IMR-90 (cell line): ENCODE data around the gene SOD2. TPM values are rescaled to one million over a fixed set of nuclear protein-coding genes. Genes with fewer than 3 reads are reported as not detected.
"Not testable (repeated sequence)": the region's sequence is repeated elsewhere in the genome, so short reads cannot be mapped to it uniquely, and the experiment has no call there.

Experiments used
- ATAC-seq: fragments of 200-7000 bp; cut with Tn5 transposase; 2 replicates; pipeline ENCODE4 v1.9.1; 2020; ENCODE audit warnings: low read depth, mild to moderate bottlenecking, moderate library complexity
- BruUV-seq: library from RNA; stranded (reverse); fragments of 400-500 nt; replicated peaks from 2 replicates; lab custom pipeline; 2021; lab: Mats Ljungman, UMichigan
- CTCF ChIA-PET: fragments of 300-600 bp; formaldehyde crosslinking; extraction: SDS; loops from one replicate; lab custom pipeline; 2021; ENCODE audit warnings: antibody characterized with exemption; lab: Yijun Ruan, JAX
- POLR2A ChIA-PET: fragments of 300-600 bp; sonication (Branson Sonifier 250); formaldehyde crosslinking; loops from one replicate; lab custom pipeline; 2022; ENCODE audit warnings: antibody characterized with exemption; ENCODE audit not compliant: unreplicated experiment; lab: Charles Lee
- DNase-seq: peaks from one replicate; pipeline ENCODE4 v3.0.0; 2013
- H2AFZ ChIP-seq: replicated peaks from 2 replicates; pipeline ENCODE3; 2013; ENCODE audit warnings: low read length, mild to moderate bottlenecking; ENCODE audit not compliant: poor library complexity
- H2AK5ac ChIP-seq: 2 replicates; pipeline ENCODE4 v1.6.1; 2013; ENCODE audit warnings: low read depth, low read length, inconsistent platforms
- H2AK9ac ChIP-seq: replicated peaks from 2 replicates; pipeline ENCODE3; 2013; ENCODE audit warnings: mild to moderate bottlenecking, low read depth, low read length, moderate library complexity; ENCODE audit not compliant: poor library complexity
- H2BK120ac ChIP-seq: 2 replicates; pipeline ENCODE4 v1.6.1; 2013; ENCODE audit warnings: low read depth, low read length, inconsistent platforms
- H2BK15ac ChIP-seq: 3 replicates; pipeline ENCODE4 v1.6.1; 2013; ENCODE audit warnings: low read depth, low read length, inconsistent platforms
- H2BK20ac ChIP-seq: 2 replicates; pipeline ENCODE4 v1.6.1; 2013; ENCODE audit warnings: low read depth, mild to moderate bottlenecking, inconsistent platforms, low read length, moderate library complexity
- H2BK5ac ChIP-seq: 2 replicates; pipeline ENCODE4 v1.6.1; 2013; ENCODE audit warnings: mild to moderate bottlenecking, low read depth, low read length, inconsistent platforms; ENCODE audit not compliant: poor library complexity, severe bottlenecking
- H3K14ac ChIP-seq: replicated peaks from 2 replicates; pipeline ENCODE4 v1.6.1; 2013; ENCODE audit warnings: low read depth, low read length, inconsistent platforms
- H3K18ac ChIP-seq: 2 replicates; pipeline ENCODE4 v1.6.1; 2013; ENCODE audit warnings: low read depth, low read length, control low read depth
- H3K23ac ChIP-seq: 2 replicates; pipeline ENCODE4 v1.6.1; 2013; ENCODE audit warnings: low read depth, low read length, inconsistent platforms
- H3K27ac ChIP-seq: 2 replicates; pipeline ENCODE4 v1.5.1; 2013; ENCODE audit warnings: mild to moderate bottlenecking, control low read depth, low read length; ENCODE audit not compliant: insufficient read depth
- H3K27me3 ChIP-seq: 2 replicates; pipeline ENCODE4 v1.6.1; 2013; ENCODE audit warnings: low read length; ENCODE audit not compliant: control insufficient read depth, insufficient read depth
- H3K36me3 ChIP-seq: 2 replicates; pipeline ENCODE4 v1.6.1; 2013; ENCODE audit warnings: low read length, mixed read lengths; ENCODE audit not compliant: control insufficient read depth, insufficient read depth
- H3K4ac ChIP-seq: 2 replicates; pipeline ENCODE4 v1.6.1; 2013; ENCODE audit warnings: low read depth, low read length, inconsistent platforms
- H3K4me1 ChIP-seq: 2 replicates; pipeline ENCODE4 v1.6.1; 2013; ENCODE audit warnings: low read length, mixed read lengths; ENCODE audit not compliant: control insufficient read depth, insufficient read depth
- H3K4me2 ChIP-seq: 2 replicates; pipeline ENCODE4 v1.6.1; 2013; ENCODE audit warnings: low read depth, mild to moderate bottlenecking, control low read depth, low read length, moderate library complexity
- H3K4me3 ChIP-seq: 2 replicates; pipeline ENCODE4 v1.5.1; 2013; ENCODE audit warnings: low read depth, mild to moderate bottlenecking, control low read depth, low read length, moderate library complexity; ENCODE audit not compliant: insufficient read depth
- H3K56ac ChIP-seq: 2 replicates; pipeline ENCODE4 v1.6.1; 2013; ENCODE audit warnings: low read length, inconsistent platforms; ENCODE audit not compliant: insufficient read depth; ENCODE audit errors: extremely low read depth
- H3K79me1 ChIP-seq, 2 experiments: 2 replicates each; pipeline ENCODE4 v1.6.1; 2013; ENCODE audit warnings: low read length in 2 of 2, inconsistent platforms in 1 of 2, low read depth in 1 of 2
- H3K9ac ChIP-seq: 2 replicates; pipeline ENCODE4 v1.6.1; 2013; ENCODE audit warnings: low read depth, low read length, control low read depth
- H3K9me1 ChIP-seq: 2 replicates; pipeline ENCODE4 v1.6.1; 2013; ENCODE audit warnings: low read length, inconsistent platforms; ENCODE audit not compliant: insufficient read depth
- H3K9me3 ChIP-seq: 2 replicates; pipeline ENCODE4 v1.6.1; 2013; ENCODE audit warnings: low read length; ENCODE audit not compliant: control insufficient read depth, insufficient read depth
- H4K20me1 ChIP-seq: 2 replicates; pipeline ENCODE4 v1.6.1; 2013; ENCODE audit warnings: low read length, inconsistent platforms; ENCODE audit not compliant: insufficient read depth
- H4K5ac ChIP-seq: 2 replicates; pipeline ENCODE4 v1.6.1; 2013; ENCODE audit warnings: mild to moderate bottlenecking, low read depth, low read length, control low read depth
- H4K8ac ChIP-seq, 2 experiments: 2 replicates each; pipeline ENCODE4 v1.6.1; 2013; ENCODE audit warnings: low read depth in 2 of 2, low read length in 2 of 2, control low read depth in 1 of 2, inconsistent platforms in 1 of 2
- H4K91ac ChIP-seq: 2 replicates; pipeline ENCODE4 v1.6.1; 2013; ENCODE audit warnings: low read depth, low read length, inconsistent platforms; ENCODE audit not compliant: insufficient read depth
- CEBPB ChIP-seq: IDR thresholded peaks from 2 replicates; pipeline ENCODE4 v1.6.1; 2012; ENCODE audit warnings: low read depth, low read length, improper control_type of control experiment
- MAFK ChIP-seq: IDR thresholded peaks from 2 replicates; pipeline ENCODE4 v1.6.1; 2012; ENCODE audit warnings: low read depth, low read length, improper control_type of control experiment
- MXI1 ChIP-seq: IDR thresholded peaks from 2 replicates; pipeline ENCODE4 v1.6.1; 2012; ENCODE audit warnings: low read depth, mild to moderate bottlenecking, low read length, moderate library complexity, borderline replicate concordance
- RCOR1 ChIP-seq: IDR thresholded peaks from 2 replicates; pipeline ENCODE4 v1.6.1; 2012; ENCODE audit warnings: mild to moderate bottlenecking, low read length, improper control_type of control experiment; ENCODE audit not compliant: insufficient replicate concordance
- WGBS, 2 experiments: methylation state at CpG; one replicate each; pipeline versions ENCODE4 v1.1.5 to v1.1.7; 2013; ENCODE audit warnings: missing lambda C conversion rate in 2 of 2; ENCODE audit not compliant: insufficient read length in 1 of 2; ENCODE audit errors: extremely low coverage in 2 of 2; 5-methylcytosine and 5-hydroxymethylcytosine counted together
- dilution Hi-C: fragments of 300-500 bp; cut with HindIII; formaldehyde crosslinking; loops from one replicate; pipeline ENCODE4 v1.14.3; 2018; ENCODE audit warnings: low sequenced_read_pairs; ENCODE audit not compliant: unreplicated experiment
- in situ Hi-C: fragments of 300-500 bp; cut with MboI; formaldehyde crosslinking; loops from 3 replicates; pipeline ENCODE4 v1.14.3; 2019; ENCODE audit warnings: low sequenced_read_pairs, inconsistent platforms, mixed read lengths
- intact Hi-C: fragments of 100-400 bp; cut with micrococcal nuclease; formaldehyde crosslinking; loops from 2 replicates; pipeline ENCODE4 v1.10.0; 2022
- polyA plus RNA-seq, 3 experiments: library from polyadenylated mRNA; depleted of rRNA; stranded (reverse); fragments of >200 nt; gene quantifications; 2 replicates each; pipeline ENCODE4 v1.2.3, GENCODE V29; 2012; ENCODE audit warnings: low replicate concordance in 1 of 3
- total RNA-seq: library from RNA; depleted of rRNA; stranded (reverse); fragments of >200 nt; gene quantifications from 2 replicates; pipeline ENCODE4 v1.2.3, GENCODE V29; 2012

Gene SOD2
- total and polyA plus RNA-seq, 2 of the 4 experiments (the other 2 are of a cell fraction), result 173 to 243 TPM

DNA sequence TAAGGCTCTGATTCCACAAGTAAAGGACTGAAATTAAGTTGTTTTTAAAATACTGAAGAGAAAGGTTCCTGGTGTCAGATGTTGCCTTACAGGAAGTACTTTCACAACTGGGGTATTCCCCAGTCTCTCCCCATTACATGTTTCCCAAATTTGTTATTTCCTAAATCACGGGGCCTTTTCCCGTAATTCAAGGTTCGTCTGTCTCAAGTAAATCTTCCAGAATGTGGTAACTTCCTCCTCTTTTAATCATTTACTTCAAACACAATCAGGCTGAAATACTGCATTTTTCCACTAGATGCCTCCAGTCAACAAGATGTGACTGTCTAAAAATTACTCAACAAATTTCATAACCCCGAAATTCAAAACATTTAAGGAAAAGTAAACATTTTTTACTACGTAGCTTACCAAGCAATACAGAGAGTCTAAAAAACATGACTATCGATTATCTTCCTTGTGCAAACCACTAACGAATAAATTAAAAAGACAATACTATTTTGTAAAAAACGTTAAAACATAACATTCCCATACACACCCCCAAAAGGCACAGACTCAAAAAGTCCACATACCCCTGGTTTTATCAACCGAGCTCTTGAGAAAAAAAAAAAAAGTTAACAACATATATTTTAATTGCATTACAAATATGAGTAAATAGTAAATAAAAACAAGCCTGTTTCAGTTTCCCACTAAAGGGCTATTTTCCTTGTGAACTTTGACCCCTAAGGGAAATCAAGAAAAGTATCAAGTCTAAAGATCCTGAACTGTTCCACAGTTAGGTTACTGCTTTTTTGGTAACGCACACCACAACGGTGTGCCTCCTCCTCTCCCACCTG is 1.7 kb downstream of the SOD2 start (continued):
- TF ChIP-seq RCOR1 (no peak), MAFK (peak; percentile 20; the same call in 1 of the 2 replicates), CEBPB (peak; percentile 86), MXI1 (no peak)

DNA sequence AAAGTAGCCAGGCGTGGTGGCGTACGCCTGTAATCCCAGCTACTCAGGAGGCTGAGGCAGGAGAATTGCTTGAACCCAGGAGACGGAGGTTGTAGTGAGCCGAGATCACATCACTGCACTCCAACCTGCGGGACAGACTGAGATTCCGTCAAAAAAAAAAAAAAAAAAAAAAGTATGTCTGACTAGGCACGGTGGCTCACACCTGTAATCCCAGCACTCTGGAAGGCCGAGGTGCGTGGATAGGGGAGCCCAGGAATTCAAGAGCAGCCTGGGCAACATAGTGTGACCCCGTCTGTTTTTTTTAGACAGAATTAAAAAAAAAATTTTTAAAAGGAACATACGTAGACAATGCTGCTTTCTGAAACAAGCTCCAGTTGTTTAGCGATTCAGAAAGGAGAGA is 2.9 kb downstream of the SOD2 start:
- H3K9me1 ChIP-seq, H3K56ac ChIP-seq, H3K4me2 ChIP-seq, H3K9ac ChIP-seq, H3K4me1 ChIP-seq, H3K14ac ChIP-seq, H2AFZ ChIP-seq, H2BK15ac ChIP-seq, H2BK20ac ChIP-seq, H2AK5ac ChIP-seq, H3K27ac ChIP-seq, H4K91ac ChIP-seq, H2BK5ac ChIP-seq, ATAC-seq, H2BK120ac ChIP-seq, H3K4ac ChIP-seq, H2AK9ac ChIP-seq, BruUV-seq, H4K5ac ChIP-seq, H3K9me3 ChIP-seq, H3K23ac ChIP-seq, H3K27me3 ChIP-seq, DNase-seq, H4K8ac ChIP-seq, H3K4me3 ChIP-seq, POLR2A ChIA-PET, dilution Hi-C loops, H3K18ac ChIP-seq: not testable (repeated sequence)
- CTCF ChIA-PET, result interaction anchor here (0.8 kb wide), 1 partner anchor 93 kb away, joined by 3 read pairs; no protein-coding TSS in a partner anchor
- no CpG with 5 or more reads among the region's 13 CpGs for WGBS, 2 experiments
- H4K20me1 ChIP-seq, result peaks cover 11% of the 10 kb centered on the region
- peaks cover 35% of the 10 kb centered on the region for H3K36me3 ChIP-seq
- intact Hi-C loops, result loop anchor here (2.0 kb wide), 1 partner anchor 163 kb away; no protein-coding TSS in a partner anchor
- peaks cover 23 to 58% of the 10 kb centered on the region in 2 experiments for H3K79me1 ChIP-seq
- in situ Hi-C loops, result loop anchor here (5.0 to 25.0 kb wide), 3 partner anchors 42 to 272 kb away; partner anchors contain the start of genes ACAT2 and IGF2R
